Neural cell (in vitro differentiated cells): Measurements from ENCODE around the gene BNC2. TPM values are rescaled to one million over a fixed set of nuclear protein-coding genes. Genes with fewer than 3 reads are reported as not detected.

Source experiments
- H2AFZ ChIP-seq: fragments of 200-600, 300-800 bp; sonication (generic), shearing (Covaris generic); 2 replicates; pipeline ENCODE4 v1.6.0; 2014; ENCODE audit warnings: low read depth, mild to moderate bottlenecking, antibody characterized with exemption, low read length, moderate library complexity
- H3F3A ChIP-seq: fragments of 200-600 bp; shearing (Covaris generic); 2 replicates; pipeline ENCODE4 v1.6.1; 2016; ENCODE audit warnings: mild to moderate bottlenecking, moderate library complexity, mixed read lengths, antibody characterized with exemption, low read length; ENCODE audit not compliant: insufficient read depth, poor library complexity, severe bottlenecking
- H3K27ac ChIP-seq: fragments of 200-600, 300-800 bp; sonication (generic), shearing (Covaris generic); 2 replicates; pipeline ENCODE4 v1.5.1; 2014; ENCODE audit warnings: mild to moderate bottlenecking, low read length, moderate library complexity
- H3K27me3 ChIP-seq: fragments of 300-800, 200-600 bp; sonication (generic), shearing (Covaris generic); 2 replicates; pipeline ENCODE4 v1.6.0; 2014; ENCODE audit warnings: mild to moderate bottlenecking, low read depth, low read length, moderate library complexity; ENCODE audit not compliant: insufficient read depth
- H3K36me3 ChIP-seq: fragments of 300-800, 200-600 bp; sonication (generic), shearing (Covaris generic); 2 replicates; pipeline ENCODE4 v1.5.1; 2014; ENCODE audit warnings: mild to moderate bottlenecking, antibody characterized with exemption, low read length, moderate library complexity; ENCODE audit not compliant: insufficient read depth
- H3K4me2 ChIP-seq: fragments of 300-800, 200-600 bp; sonication (generic), shearing (Covaris generic); 2 replicates; pipeline ENCODE4 v1.6.0; 2014; ENCODE audit warnings: mild to moderate bottlenecking, low read length
- H3K4me3 ChIP-seq: fragments of 300-800, 200-600 bp; sonication (generic), shearing (Covaris generic); 2 replicates; pipeline ENCODE4 v1.5.1; 2014; ENCODE audit warnings: mild to moderate bottlenecking, low read length, moderate library complexity
- H3K79me2 ChIP-seq: fragments of 200-600 bp; shearing (Covaris generic); replicated peaks from 2 replicates; pipeline ENCODE4 v1.6.0; 2014; ENCODE audit warnings: mild to moderate bottlenecking, low read length, moderate library complexity; ENCODE audit not compliant: insufficient read depth
- H3K9ac ChIP-seq: fragments of 300-800, 200-600 bp; sonication (generic), shearing (Covaris generic); 2 replicates; pipeline ENCODE4 v1.6.1; 2016; ENCODE audit warnings: mild to moderate bottlenecking, low read length, mixed read lengths
- H3K9me2 ChIP-seq: fragments of 200-600 bp; shearing (Covaris generic); 2 replicates; pipeline ENCODE4 v1.6.1; 2016; ENCODE audit warnings: mild to moderate bottlenecking, low read length, mixed read lengths; ENCODE audit not compliant: insufficient read depth
- H3K9me3 ChIP-seq: fragments of 200-600, 300-800 bp; sonication (generic), shearing (Covaris generic); 2 replicates; pipeline ENCODE4 v1.6.1; 2016; ENCODE audit warnings: mild to moderate bottlenecking, mixed run types, low read length, moderate library complexity, mixed read lengths
- H4K20me1 ChIP-seq: fragments of 200-600 bp; shearing (Covaris generic); 2 replicates; pipeline ENCODE4 v1.6.1; 2016; ENCODE audit warnings: mild to moderate bottlenecking, mixed run types; ENCODE audit not compliant: insufficient read depth
- CTCF ChIP-seq: fragments of 450-650 bp; IDR thresholded peaks from 2 replicates; pipeline ENCODE4 v1.5.1; 2014; ENCODE audit warnings: antibody characterized with exemption, mild to moderate bottlenecking, moderate library complexity; ENCODE audit not compliant: poor library complexity, severe bottlenecking
- EP300 ChIP-seq: fragments of 450-650 bp; conservative IDR thresholded peaks from 2 replicates; pipeline ENCODE4 v1.6.1; 2014; ENCODE audit warnings: antibody characterized with exemption, mild to moderate bottlenecking, moderate library complexity; ENCODE audit not compliant: poor library complexity, severe bottlenecking
- EZH2 ChIP-seq: fragments of 200-600, 300-800 bp; shearing (Covaris generic), sonication (generic); IDR thresholded peaks from 2 replicates; pipeline ENCODE4 v1.6.1; 2014; ENCODE audit warnings: antibody characterized with exemption, low read length, borderline replicate concordance, mild to moderate bottlenecking; ENCODE audit not compliant: insufficient read depth, poor library complexity, severe bottlenecking
- MXI1 ChIP-seq: fragments of 450-650 bp; conservative IDR thresholded peaks from 2 replicates; pipeline ENCODE4 v1.6.1; 2014; ENCODE audit warnings: antibody characterized with exemption, mild to moderate bottlenecking; ENCODE audit not compliant: poor library complexity, severe bottlenecking
- POLR2AphosphoS5 ChIP-seq: IDR thresholded peaks from 2 replicates; pipeline ENCODE4 v1.6.1; 2012
- RAD21 ChIP-seq: fragments of 450-650 bp; conservative IDR thresholded peaks from 2 replicates; pipeline ENCODE4 v1.6.1; 2014; ENCODE audit warnings: antibody characterized with exemption, mild to moderate bottlenecking, moderate library complexity
- REST ChIP-seq: IDR thresholded peaks from 2 replicates; pipeline ENCODE4 v1.6.1; 2012; ENCODE audit warnings: borderline replicate concordance
- SMC3 ChIP-seq: fragments of 450-650 bp; conservative IDR thresholded peaks from 2 replicates; pipeline ENCODE4 v1.6.1; 2014; ENCODE audit warnings: antibody characterized with exemption, mild to moderate bottlenecking, moderate library complexity; ENCODE audit not compliant: poor library complexity
- TAF1 ChIP-seq: IDR thresholded peaks from 2 replicates; pipeline ENCODE4 v1.6.1; 2012; ENCODE audit warnings: low read depth
- polyA plus RNA-seq: library from polyadenylated mRNA; depleted of rRNA; stranded (reverse); fragments of >200 nt; gene quantifications from 2 replicates; pipeline ENCODE4 v1.2.3, GENCODE V29; 2014

The BNC2 gene
- polyA plus RNA-seq, 1 donor from 2014 or later: 1.3 TPM

GRCh38 chr9:16709924-16710323 is 160.5 kb downstream of the BNC2 start:
- H3K79me2 ChIP-seq: no peaks in the 10 kb centered on the region
- peak overlapping the region; percentile 40 for H3K27ac ChIP-seq
- H3F3A ChIP-seq: no peaks in the 10 kb centered on the region
- TF ChIP-seq EZH2 (no peak), REST (no peak), POLR2AphosphoS5 (no peak), CTCF (no peak), EP300 (no peak), TAF1 (no peak), RAD21 (no peak)
- H4K20me1 ChIP-seq: no peaks in the 10 kb centered on the region
- H3K27me3 ChIP-seq: no peaks in the 10 kb centered on the region
- H2AFZ ChIP-seq: no peak overlapping the region
- no peaks in the 10 kb centered on the region for H3K9me2 ChIP-seq
- H3K36me3 ChIP-seq: no peaks in the 10 kb centered on the region
- H3K9me3 ChIP-seq: no peaks in the 10 kb centered on the region
- H3K4me3 ChIP-seq: no peak overlapping the region
- H3K4me2 ChIP-seq: peak overlapping the region; percentile 18
- H3K9ac ChIP-seq: no peak overlapping the region

- Histone ChIP-seq H3K27me3 (no peaks in the 10 kb centered on the region), H3K4me3 (peak overlapping the region; percentile 41), H3K36me3 (no peaks in the 10 kb centered on the region), H3K9me2 (no peaks in the 10 kb centered on the region), H3K9ac (peak overlapping the region; percentile 1), H3K4me2 (no peak overlapping the region), H3F3A (no peaks in the 10 kb centered on the region), H2AFZ (peak overlapping the region; percentile 37), H4K20me1 (no peaks in the 10 kb centered on the region), H3K9me3 (no peaks in the 10 kb centered on the region), H3K27ac (peak overlapping the region; percentile 40), H3K79me2 (no peaks in the 10 kb centered on the region)
- no peak for TF ChIP-seq POLR2AphosphoS5
- TF ChIP-seq MXI1: no peak
- TF ChIP-seq EZH2: no peak
Observed at GRCh38 chr9:16708656-16709435, 161.6 kb downstream of the BNC2 start.

GRCh38 chr9:16705111-16705604 is 165.3 kb downstream of the BNC2 start:
- Histone ChIP-seq H3K9me3 (no peaks in the 10 kb centered on the region), H2AFZ (no peak overlapping the region), H3F3A (no peaks in the 10 kb centered on the region), H3K9ac (no peak overlapping the region), H3K9me2 (no peaks in the 10 kb centered on the region), H3K4me2 (no peak overlapping the region), H3K36me3 (no peaks in the 10 kb centered on the region), H3K27ac (no peak overlapping the region), H4K20me1 (no peaks in the 10 kb centered on the region), H3K27me3 (peaks cover 7% of the 10 kb centered on the region), H3K4me3 (no peak overlapping the region), H3K79me2 (no peaks in the 10 kb centered on the region)
- no peak for TF ChIP-seq EP300
- TF ChIP-seq RAD21: no peak
- TF ChIP-seq REST: no peak
- no peak for TF ChIP-seq MXI1
- no peak for TF ChIP-seq EZH2
- TF ChIP-seq SMC3: no peak
- TF ChIP-seq CTCF: no peak
- TF ChIP-seq POLR2AphosphoS5: no peak
- no peak for TF ChIP-seq TAF1
